ENCODE data around the gene GPHN. TPM values are rescaled to one million over a fixed set of nuclear protein-coding genes. Genes with fewer than 3 reads are reported as not detected.
"Not testable (repeated sequence)": the region's sequence is repeated elsewhere in the genome, so short reads cannot be mapped to it uniquely, and the experiment has no call there.

Gene GPHN
- total RNA-seq, 2 experiments from 2014 or later: 10.0 to 10.7 TPM

- no peaks in the 10 kb centered on the region for H3K4me1 Mint-ChIP-seq (ENCODE audit: low read depth)
- H3K27ac Mint-ChIP-seq: no peak overlapping the region
- DNase-seq: no peak
- Histone ChIP-seq H3K36me3 (ENCODE audit: insufficient read depth, low read length) (no peaks in the 10 kb centered on the region), H3K27ac (ENCODE audit: low read depth in 1 of 2, low read length in 2 of 2) (no peak overlapping the region), H3K4me1 (ENCODE audit: insufficient read depth, low read length) (no peaks in the 10 kb centered on the region), H3K9me3 (ENCODE audit: control insufficient read depth in 1 of 2, insufficient read depth in 1 of 2, low read length in 2 of 2) (no peaks in the 10 kb centered on the region), H3K4me3 (ENCODE audit: low read length) (no peak overlapping the region), H3K27me3 (ENCODE audit: control insufficient read depth in 1 of 2, insufficient read depth in 2 of 2, low read length in 2 of 2) (no peaks in the 10 kb centered on the region)
- intact Hi-C loops (cut with DNase I, micrococcal nuclease): no loop called here
- H3K4me3 Mint-ChIP-seq: no peak overlapping the region
- ChIA-PET CTCF (no interaction called here), POLR2A (no interaction called here)
- peaks cover 6% of the 10 kb centered on the region for H3K9me3 Mint-ChIP-seq
- no peaks in the 10 kb centered on the region for H3K27me3 Mint-ChIP-seq
- no peak for ATAC-seq (ENCODE audit: poor library complexity)
- no peak for TF ChIP-seq CTCF (IDR thresholded peaks at IDR 0.05)
- peaks cover 21% of the 10 kb centered on the region for H3K36me3 Mint-ChIP-seq (ENCODE audit: low read depth)
Measured at GRCh38 chr14:66831173-66831572, 323.2 kb downstream of the GPHN start.

GRCh38 chr14:66833816-66834215 lies 325.9 kb downstream of the GPHN start:
- no peak overlapping the region for H3K4me3 Mint-ChIP-seq
- H3K27ac ChIP-seq (ENCODE audit: low read depth in 1 of 2, low read length in 2 of 2): no peak overlapping the region
- no peaks in the 10 kb centered on the region for H3K4me1 Mint-ChIP-seq (ENCODE audit: low read depth)
- H3K4me1 ChIP-seq (ENCODE audit: insufficient read depth, low read length): no peaks in the 10 kb centered on the region
- H3K9me3 ChIP-seq (ENCODE audit: control insufficient read depth in 1 of 2, insufficient read depth in 1 of 2, low read length in 2 of 2): no peaks in the 10 kb centered on the region
- no peaks in the 10 kb centered on the region for H3K27me3 ChIP-seq (ENCODE audit: control insufficient read depth in 1 of 2, insufficient read depth in 2 of 2, low read length in 2 of 2)
- TF ChIP-seq CTCF (IDR thresholded peaks at IDR 0.05): no peak
- peaks cover 6% of the 10 kb centered on the region for H3K9me3 Mint-ChIP-seq
- no peak overlapping the region for H3K4me3 ChIP-seq (ENCODE audit: low read length)
- no peak overlapping the region for H3K27ac Mint-ChIP-seq
- DNase-seq (no peak), ATAC-seq (ENCODE audit: poor library complexity) (no peak)
- H3K36me3 ChIP-seq (ENCODE audit: insufficient read depth, low read length): no peaks in the 10 kb centered on the region
- peaks cover 21% of the 10 kb centered on the region for H3K36me3 Mint-ChIP-seq (ENCODE audit: low read depth)
- ChIA-PET CTCF (no interaction called here), POLR2A (no interaction called here)
- H3K27me3 Mint-ChIP-seq: no peaks in the 10 kb centered on the region
- intact Hi-C loops (cut with DNase I, micrococcal nuclease): no loop called here

DNA sequence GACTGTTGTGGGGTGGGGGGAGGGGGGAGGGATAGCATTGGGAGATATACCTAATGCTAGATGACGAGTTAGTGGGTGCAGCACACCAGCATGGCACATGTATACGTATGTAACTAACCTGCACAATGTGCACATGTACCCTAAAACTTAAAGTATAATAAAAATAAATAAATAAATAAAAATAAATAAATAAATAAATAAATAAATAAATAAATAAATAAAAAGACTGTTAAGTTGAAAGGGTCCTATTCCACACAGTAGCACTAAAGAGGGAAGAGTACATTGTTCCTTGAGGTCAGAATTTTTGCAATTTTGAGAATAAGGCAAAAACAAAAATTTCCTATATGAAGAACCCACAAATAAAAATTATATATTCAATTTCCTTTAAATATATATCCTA lies 329.5 kb downstream of the GPHN start:
- ATAC-seq (ENCODE audit: poor library complexity); H3K36me3 ChIP-seq (ENCODE audit: insufficient read depth, low read length); H3K9me3 Mint-ChIP-seq; CTCF ChIA-PET; intact Hi-C loops (cut with DNase I, micrococcal nuclease); H3K27ac ChIP-seq (ENCODE audit: low read depth in 1 of 2, low read length in 2 of 2); H3K4me1 Mint-ChIP-seq (ENCODE audit: low read depth); H3K4me3 Mint-ChIP-seq; DNase-seq; H3K27ac Mint-ChIP-seq; POLR2A ChIA-PET; H3K4me1 ChIP-seq (ENCODE audit: insufficient read depth, low read length); H3K4me3 ChIP-seq (ENCODE audit: low read length); H3K27me3 ChIP-seq (ENCODE audit: control insufficient read depth in 1 of 2, insufficient read depth in 2 of 2, low read length in 2 of 2); H3K27me3 Mint-ChIP-seq; H3K9me3 ChIP-seq (ENCODE audit: control insufficient read depth in 1 of 2, insufficient read depth in 1 of 2, low read length in 2 of 2): not testable (repeated sequence)
- H3K36me3 Mint-ChIP-seq (ENCODE audit: low read depth): peaks cover 18% of the 10 kb centered on the region

DNA sequence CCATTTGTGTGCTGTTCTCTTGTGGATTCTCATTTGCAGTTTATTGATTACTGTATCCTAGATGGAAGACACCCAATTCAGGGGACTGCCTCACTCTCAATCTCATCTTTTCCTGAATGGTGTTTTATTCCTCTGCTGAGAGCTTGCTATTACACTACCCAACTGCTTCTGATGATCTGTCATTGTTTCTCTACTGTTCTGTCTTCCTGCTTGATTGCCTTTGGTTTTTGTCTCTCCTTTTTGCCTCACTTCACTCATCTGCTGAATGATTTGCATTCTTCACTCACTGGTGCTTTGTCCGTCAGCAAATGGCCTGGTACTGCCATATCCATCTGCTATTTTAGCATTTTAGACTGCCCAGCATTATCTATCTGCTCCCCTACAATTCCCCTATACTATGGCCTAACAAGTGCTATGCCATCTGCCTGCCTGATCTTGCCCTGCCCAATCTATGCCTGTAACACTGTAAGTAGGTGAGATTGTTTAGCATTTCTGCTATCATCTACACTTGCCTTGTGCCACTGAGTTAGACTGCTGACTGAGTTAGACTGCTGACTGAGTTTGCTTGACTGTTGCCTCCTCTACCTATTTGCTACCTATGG lies 335.1 kb downstream of the GPHN start:
- no peaks in the 10 kb centered on the region for H3K4me1 Mint-ChIP-seq (ENCODE audit: low read depth)
- Histone ChIP-seq H3K9me3 (ENCODE audit: control insufficient read depth in 1 of 2, insufficient read depth in 1 of 2, low read length in 2 of 2) (no peaks in the 10 kb centered on the region), H3K36me3 (ENCODE audit: insufficient read depth, low read length) (no peaks in the 10 kb centered on the region), H3K4me1 (ENCODE audit: insufficient read depth, low read length) (no peaks in the 10 kb centered on the region), H3K27ac (ENCODE audit: low read depth in 1 of 2, low read length in 2 of 2) (no peak overlapping the region), H3K4me3 (ENCODE audit: low read length) (no peak overlapping the region), H3K27me3 (ENCODE audit: control insufficient read depth in 1 of 2, insufficient read depth in 2 of 2, low read length in 2 of 2) (no peaks in the 10 kb centered on the region)
- CTCF ChIA-PET: no interaction called here
- intact Hi-C loops (cut with DNase I, micrococcal nuclease): no loop called here
- no peak for TF ChIP-seq CTCF (IDR thresholded peaks at IDR 0.05)
- H3K36me3 Mint-ChIP-seq (ENCODE audit: low read depth): no peaks in the 10 kb centered on the region
- POLR2A ChIA-PET: no interaction called here
- H3K4me3 Mint-ChIP-seq: no peak overlapping the region
- no peak for DNase-seq
- no peak overlapping the region for H3K27ac Mint-ChIP-seq
- H3K27me3 Mint-ChIP-seq: no peaks in the 10 kb centered on the region
- H3K9me3 Mint-ChIP-seq: no peaks in the 10 kb centered on the region
- ATAC-seq (ENCODE audit: poor library complexity): no peak
